Fibroblast of lung (primary cell): Measurements from ENCODE around the gene PNPLA3.

Experiments
- CTCF ChIP-seq, 2 donors: IDR thresholded peaks in 1 of 2; conservative IDR thresholded peaks in 1 of 2; 1 replicate in 1 of 2; 2 replicates in 1 of 2; pipeline ENCODE4 v1.5.1; 2011 to 2012; ENCODE audit warnings: low read length in 2 of 2, control low read depth in 1 of 2, inconsistent platforms in 1 of 2, low read depth in 1 of 2, mild to moderate bottlenecking in 1 of 2
- EZH2 ChIP-seq: IDR thresholded peaks from 2 replicates; pipeline ENCODE4 v1.5.1; 2012; ENCODE audit warnings: low read length, control low read depth, mild to moderate bottlenecking; ENCODE audit errors: missing control alignments

- no peak for TF ChIP-seq CTCF (conservative IDR thresholded peaks at IDR 0.05 in 1 of 2, IDR thresholded peaks at IDR 0.05 in 1 of 2; ENCODE audit: low read depth in 1 of 2, low read length in 2 of 2)
- TF ChIP-seq EZH2 = no peak
These were observed 60.2 kb downstream of the PNPLA3 start for GRCh38 chr22:43983808-43984207.
